K562 treated with DMSO at 1 percent for 24 hours (cell line): ENCODE data around the gene TOP2A. TPM values are rescaled to one million over a fixed set of nuclear protein-coding genes. Genes with fewer than 3 reads are reported as not detected.

Experiments used
- total RNA-seq: library from RNA; unstranded; fragments of 300-600 nt; gene quantifications from 2 replicates; pipeline ENCODE4 v1.2.3, GENCODE V29; 2022; ENCODE audit warnings: low read depth; ENCODE audit not compliant: insufficient read depth

The TOP2A gene, protein sequence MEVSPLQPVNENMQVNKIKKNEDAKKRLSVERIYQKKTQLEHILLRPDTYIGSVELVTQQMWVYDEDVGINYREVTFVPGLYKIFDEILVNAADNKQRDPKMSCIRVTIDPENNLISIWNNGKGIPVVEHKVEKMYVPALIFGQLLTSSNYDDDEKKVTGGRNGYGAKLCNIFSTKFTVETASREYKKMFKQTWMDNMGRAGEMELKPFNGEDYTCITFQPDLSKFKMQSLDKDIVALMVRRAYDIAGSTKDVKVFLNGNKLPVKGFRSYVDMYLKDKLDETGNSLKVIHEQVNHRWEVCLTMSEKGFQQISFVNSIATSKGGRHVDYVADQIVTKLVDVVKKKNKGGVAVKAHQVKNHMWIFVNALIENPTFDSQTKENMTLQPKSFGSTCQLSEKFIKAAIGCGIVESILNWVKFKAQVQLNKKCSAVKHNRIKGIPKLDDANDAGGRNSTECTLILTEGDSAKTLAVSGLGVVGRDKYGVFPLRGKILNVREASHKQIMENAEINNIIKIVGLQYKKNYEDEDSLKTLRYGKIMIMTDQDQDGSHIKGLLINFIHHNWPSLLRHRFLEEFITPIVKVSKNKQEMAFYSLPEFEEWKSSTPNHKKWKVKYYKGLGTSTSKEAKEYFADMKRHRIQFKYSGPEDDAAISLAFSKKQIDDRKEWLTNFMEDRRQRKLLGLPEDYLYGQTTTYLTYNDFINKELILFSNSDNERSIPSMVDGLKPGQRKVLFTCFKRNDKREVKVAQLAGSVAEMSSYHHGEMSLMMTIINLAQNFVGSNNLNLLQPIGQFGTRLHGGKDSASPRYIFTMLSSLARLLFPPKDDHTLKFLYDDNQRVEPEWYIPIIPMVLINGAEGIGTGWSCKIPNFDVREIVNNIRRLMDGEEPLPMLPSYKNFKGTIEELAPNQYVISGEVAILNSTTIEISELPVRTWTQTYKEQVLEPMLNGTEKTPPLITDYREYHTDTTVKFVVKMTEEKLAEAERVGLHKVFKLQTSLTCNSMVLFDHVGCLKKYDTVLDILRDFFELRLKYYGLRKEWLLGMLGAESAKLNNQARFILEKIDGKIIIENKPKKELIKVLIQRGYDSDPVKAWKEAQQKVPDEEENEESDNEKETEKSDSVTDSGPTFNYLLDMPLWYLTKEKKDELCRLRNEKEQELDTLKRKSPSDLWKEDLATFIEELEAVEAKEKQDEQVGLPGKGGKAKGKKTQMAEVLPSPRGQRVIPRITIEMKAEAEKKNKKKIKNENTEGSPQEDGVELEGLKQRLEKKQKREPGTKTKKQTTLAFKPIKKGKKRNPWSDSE (N-terminal part only)
- total RNA-seq: 150 and 192 TPM in 2 replicates

DNA sequence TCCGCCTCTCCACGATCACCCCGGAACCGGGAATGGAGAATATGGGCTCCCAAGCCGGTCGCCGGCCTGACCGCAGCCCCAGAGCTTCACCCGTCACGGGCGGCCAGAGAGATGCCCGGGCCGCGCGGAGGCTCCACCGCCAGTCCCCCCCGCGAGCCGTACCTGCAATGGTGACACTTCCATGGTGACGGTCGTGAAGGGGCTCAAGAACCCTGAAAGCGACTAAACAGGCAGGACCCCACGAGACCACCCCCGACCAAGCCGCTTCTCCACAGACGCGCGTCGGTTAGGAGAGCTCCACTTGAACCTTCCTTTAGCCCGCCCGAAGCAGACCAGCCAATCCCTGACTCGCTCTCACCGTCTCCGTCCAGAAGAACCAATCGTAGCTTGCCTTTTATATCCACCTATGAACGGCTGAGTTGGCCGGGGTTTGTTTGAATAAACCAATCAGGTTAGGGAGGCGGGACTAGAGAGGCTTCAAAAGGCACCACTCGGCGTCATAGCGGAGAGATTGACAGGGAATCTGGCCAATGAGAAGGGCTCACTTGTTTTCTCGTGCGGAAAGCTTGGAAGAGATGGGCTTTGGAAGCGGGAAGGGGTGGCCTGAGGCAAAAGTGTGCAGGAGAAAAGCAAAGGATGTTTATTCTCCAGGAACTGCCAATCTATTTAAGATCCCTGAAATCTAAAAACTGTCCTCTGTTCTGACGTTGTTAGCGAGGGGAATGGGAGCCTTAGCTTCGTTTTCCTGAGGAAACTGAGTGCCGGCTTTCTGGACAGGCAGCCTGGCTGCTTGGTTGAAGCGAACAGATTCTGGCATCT is at the start of gene TOP2A:
TOP2A (minus strand) TSS at position 288 of the 819 bp plus-strand sequence; CDS start at position 183, 105 bp downstream.

DNA sequence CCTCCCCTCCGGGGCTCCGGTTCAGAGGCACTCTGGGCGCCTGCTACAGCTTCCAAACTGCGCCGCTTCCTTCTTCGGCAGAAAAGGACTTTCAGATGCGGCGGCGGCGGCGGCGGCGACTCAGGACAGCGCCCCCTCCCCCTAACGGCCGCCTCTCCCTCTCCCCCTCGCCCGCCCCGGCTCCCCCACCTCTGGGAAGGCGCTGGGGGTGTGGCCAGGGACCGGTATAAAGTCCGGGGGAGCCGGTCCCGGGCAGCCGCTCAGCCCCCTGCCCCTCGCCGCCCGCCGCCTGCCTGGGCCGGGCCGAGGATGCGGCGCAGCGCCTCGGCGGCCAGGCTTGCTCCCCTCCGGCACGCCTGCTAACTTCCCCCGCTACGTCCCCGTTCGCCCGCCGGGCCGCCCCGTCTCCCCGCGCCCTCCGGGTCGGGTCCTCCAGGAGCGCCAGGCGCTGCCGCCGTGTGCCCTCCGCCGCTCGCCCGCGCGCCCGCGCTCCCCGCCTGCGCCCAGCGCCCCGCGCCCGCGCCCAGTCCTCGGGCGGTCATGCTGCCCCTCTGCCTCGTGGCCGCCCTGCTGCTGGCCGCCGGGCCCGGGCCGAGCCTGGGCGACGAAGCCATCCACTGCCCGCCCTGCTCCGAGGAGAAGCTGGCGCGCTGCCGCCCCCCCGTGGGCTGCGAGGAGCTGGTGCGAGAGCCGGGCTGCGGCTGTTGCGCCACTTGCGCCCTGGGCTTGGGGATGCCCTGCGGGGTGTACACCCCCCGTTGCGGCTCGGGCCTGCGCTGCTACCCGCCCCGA is 25.7 kb upstream of the TOP2A start, which contains the start of gene IGFBP4:
IGFBP4 (plus strand) TSS at position 255 of the 792 bp plus-strand sequence; CDS start at position 541, 286 bp downstream.

DNA sequence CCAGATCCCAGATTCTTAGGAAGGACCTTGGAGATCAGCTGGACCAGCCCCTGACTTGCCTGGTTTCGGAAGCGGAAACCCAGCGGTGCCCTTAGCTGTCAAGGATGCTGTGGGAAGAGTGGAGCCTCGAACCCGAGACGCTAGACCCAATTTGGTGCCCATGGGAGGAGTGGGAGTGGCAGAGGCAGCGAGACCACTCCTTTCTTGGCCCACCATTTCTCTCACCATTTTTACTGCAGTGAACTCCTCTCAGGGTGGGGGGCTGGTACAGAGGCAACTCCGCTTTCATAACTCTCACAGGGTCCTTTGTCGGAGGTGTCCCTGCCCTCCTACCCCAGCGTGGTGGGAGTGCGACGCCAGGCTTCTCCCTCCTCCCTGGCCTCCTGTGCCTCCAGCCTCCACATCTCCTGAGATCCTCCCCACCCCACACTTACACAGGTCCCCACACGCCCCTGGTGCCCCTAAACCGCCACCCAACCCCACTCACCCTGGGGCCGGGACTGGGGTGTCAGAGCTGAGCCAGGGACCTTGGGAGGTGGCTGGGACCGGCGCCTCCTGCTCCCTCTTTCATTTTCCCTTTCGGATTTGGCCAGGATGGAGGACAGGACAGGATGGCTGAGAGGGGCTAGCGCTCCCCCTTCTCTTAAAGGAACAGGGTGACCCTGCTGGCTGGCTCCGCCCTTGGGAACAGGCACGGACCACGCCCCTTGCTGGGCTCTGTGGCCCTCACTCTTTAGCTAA is 53.4 kb downstream of the TOP2A start, which contains the start of gene GJD3:
GJD3 (minus strand) TSS at position 617 of the 741 bp plus-strand sequence. CDS start 922 bp downstream, outside the sequence.

Other genes starting within 250 kb of the TOP2A start
- 2.4 and 2.6 TPM in 2 replicates for gene RAPGEFL1, start 240.4 kb downstream of the TOP2A start, total RNA-seq
- gene WIPF2, start 198.6 kb downstream of the TOP2A start, total RNA-seq: 11.5 and 15.5 TPM in 2 replicates
- gene CDC6, start 130.0 kb downstream of the TOP2A start, total RNA-seq: 52.7 and 55.4 TPM in 2 replicates
- 21.7 and 23.4 TPM in 2 replicates for gene RARA, start 108.7 kb downstream of the TOP2A start, total RNA-seq
- 32.7 and 34.1 TPM in 2 replicates for gene GJD3, start 53.2 kb downstream of the TOP2A start, total RNA-seq
- gene IGFBP4, start 25.6 kb upstream of the TOP2A start, total RNA-seq: 95.4 and 111 TPM in 2 replicates
- not detected in 2 replicates for gene TNS4, start 83.7 kb upstream of the TOP2A start, total RNA-seq
- gene CCR7, start 147.6 kb upstream of the TOP2A start, total RNA-seq: 1.4 and 1.5 TPM in 2 replicates
- 64.9 and 65.1 TPM in 2 replicates for gene SMARCE1, start 229.9 kb upstream of the TOP2A start, total RNA-seq
- gene KRT222, start 247.3 kb upstream of the TOP2A start, total RNA-seq: not detected in 2 replicates